HEK293 (cell line): Measurements from ENCODE around the gene SYNCRIP.

ENCODE experiments used
- CTCF ChIA-PET: fragments of 350-600 bp; formaldehyde crosslinking; extraction: SDS; loops from one replicate; lab custom pipeline; 2021; ENCODE audit warnings: antibody characterized with exemption; lab: Yijun Ruan, JAX
- POLR2A ChIA-PET: fragments of 300-600 bp; formaldehyde crosslinking; extraction: SDS; loops from one replicate; lab custom pipeline; 2020; ENCODE audit warnings: antibody characterized with exemption, inconsistent platforms; lab: Yijun Ruan, JAX
- H3K27ac ChIP-seq: fragments of 200-500 bp; sonication (Bioruptor generic); 2 replicates; pipeline ENCODE4 v1.5.1; 2014; ENCODE audit warnings: low read depth, low read length, control low read depth, inconsistent platforms; ENCODE audit errors: extremely low read depth
- H3K36me3 ChIP-seq, 2 experiments: fragments of 200-500 bp in 1 of 2; sonication (Bioruptor generic) in 1 of 2; 1 replicate in 1 of 2; 2 replicates in 1 of 2; pipeline ENCODE4 v1.5.1; 2014 to 2017; ENCODE audit warnings: inconsistent platforms in 2 of 2, low read length in 2 of 2; ENCODE audit not compliant: control insufficient read depth in 2 of 2, insufficient read depth in 1 of 2
- H3K4me1 ChIP-seq: fragments of 200-500 bp; sonication (Bioruptor generic); 2 replicates; pipeline ENCODE4 v1.5.1; 2014; ENCODE audit warnings: mild to moderate bottlenecking, low read length, inconsistent platforms; ENCODE audit not compliant: control insufficient read depth, insufficient read depth
- H3K4me3 ChIP-seq: 2 replicates; pipeline ENCODE4 v1.5.1; 2011; ENCODE audit warnings: low read depth, mild to moderate bottlenecking, control low read depth, low read length, moderate library complexity
- H3K9me3 ChIP-seq: fragments of 200-500 bp; sonication (Bioruptor generic); 2 replicates; pipeline ENCODE4 v1.5.1; 2014; ENCODE audit warnings: low read depth, low read length, inconsistent platforms; ENCODE audit not compliant: control insufficient read depth, insufficient read depth
- HOXA7 ChIP-seq: sonication (generic); formaldehyde crosslinking; IDR thresholded peaks from 2 replicates; pipeline ENCODE4 v1.8.1; 2022; ENCODE audit warnings: missing genetic modification reagents, borderline replicate concordance
- INSM2 ChIP-seq: fragments of 450-650 bp; formaldehyde crosslinking; IDR thresholded peaks from 2 replicates; pipeline ENCODE4 v1.5.1; 2016; ENCODE audit warnings: missing biosample characterization, missing genetic modification characterization
- PRDM1 ChIP-seq: fragments of 450-650 bp; formaldehyde crosslinking; IDR thresholded peaks from 2 replicates; pipeline ENCODE4; 2016; ENCODE audit warnings: missing biosample characterization, missing genetic modification characterization
- PRDM6 ChIP-seq: fragments of 450-650 bp; formaldehyde crosslinking; IDR thresholded peaks from 2 replicates; pipeline ENCODE4 v1.5.1; 2017; ENCODE audit warnings: missing biosample characterization, missing genetic modification characterization
- TCF7L2 ChIP-seq: IDR thresholded peaks from 2 replicates; pipeline ENCODE4 v1.6.1; 2011; ENCODE audit warnings: low read depth, mild to moderate bottlenecking, inconsistent platforms, low read length, moderate library complexity, borderline replicate concordance
- ZBTB20 ChIP-seq: fragments of 450-650 bp; formaldehyde crosslinking; IDR thresholded peaks from 2 replicates; pipeline ENCODE4 v1.5.1; 2016; ENCODE audit warnings: missing biosample characterization, missing genetic modification characterization
- ZBTB49 ChIP-seq: fragments of 450-650 bp; formaldehyde crosslinking; IDR thresholded peaks from 2 replicates; pipeline ENCODE4 v1.5.1; 2016; ENCODE audit warnings: missing biosample characterization, missing genetic modification characterization, low read depth
- ZNF121 ChIP-seq: fragments of 450-650 bp; formaldehyde crosslinking; IDR thresholded peaks from 2 replicates; pipeline ENCODE4 v1.5.1; 2016; ENCODE audit warnings: missing biosample characterization, missing genetic modification characterization
- ZNF18 ChIP-seq: fragments of 450-650 bp; formaldehyde crosslinking; IDR thresholded peaks from 2 replicates; pipeline ENCODE4 v1.5.1; 2016; ENCODE audit warnings: missing biosample characterization, missing genetic modification characterization
- ZNF366 ChIP-seq: fragments of 450-650 bp; formaldehyde crosslinking; conservative IDR thresholded peaks from 2 replicates; pipeline ENCODE4 v1.5.1; 2016; ENCODE audit warnings: missing biosample characterization, missing genetic modification characterization
- ZNF449 ChIP-seq: fragments of 450-650 bp; formaldehyde crosslinking; IDR thresholded peaks from 2 replicates; pipeline ENCODE4 v1.5.1; 2017; ENCODE audit warnings: missing biosample characterization, mild to moderate bottlenecking, missing genetic modification characterization, moderate library complexity
- ZNF544 ChIP-seq: fragments of 450-650 bp; formaldehyde crosslinking; IDR thresholded peaks from 2 replicates; pipeline ENCODE4 v1.5.0; 2017; ENCODE audit warnings: missing biosample characterization, missing genetic modification characterization
- ZNF548 ChIP-seq: fragments of 450-650 bp; formaldehyde crosslinking; IDR thresholded peaks from 2 replicates; pipeline ENCODE4 v1.5.1; 2016; ENCODE audit warnings: missing biosample characterization, missing genetic modification characterization
- ZNF639 ChIP-seq: fragments of 450-650 bp; formaldehyde crosslinking; IDR thresholded peaks from 2 replicates; pipeline ENCODE4 v1.5.1; 2016; ENCODE audit warnings: missing biosample characterization, missing genetic modification characterization
- ZSCAN5A ChIP-seq: fragments of 450-650 bp; formaldehyde crosslinking; IDR thresholded peaks from 2 replicates; pipeline ENCODE4 v1.5.1; 2016; ENCODE audit warnings: missing biosample characterization, missing genetic modification characterization

The SYNCRIP gene

GRCh38 chr6:85650606-85651005 is 7.9 kb upstream of the SYNCRIP start:
- no peaks in the 10 kb centered on the region for H3K9me3 ChIP-seq
- no peaks in the 10 kb centered on the region for H3K36me3 ChIP-seq
- no peak overlapping the region for H3K27ac ChIP-seq
- CTCF ChIA-PET, result no interaction called here
- H3K4me3 ChIP-seq, result no peak overlapping the region
- no peak for TF ChIP-seq ZNF548 (tag by site-specific recombination)
- TF ChIP-seq PRDM1 (tag by site-specific recombination), result 0 out of 2 replicates have a peak, but pooled peaks have one; percentile 9
- TF ChIP-seq ZNF544, result no peak
- TF ChIP-seq INSM2 (tag by site-specific recombination), result no peak
- H3K4me1 ChIP-seq, result no peaks in the 10 kb centered on the region
- POLR2A ChIA-PET, result interaction anchor here (2.3 kb wide), 1 partner anchor 28 kb away, joined by 12 read pairs; no protein-coding TSS in a partner anchor

GRCh38 chr6:85644279-85644762 is 1.6 kb upstream of the SYNCRIP start:
- Histone ChIP-seq H3K4me3 (peak overlapping the region; percentile 79), H3K9me3 (no peaks in the 10 kb centered on the region), H3K27ac (peak overlapping the region; percentile 96), H3K4me1 (no peaks in the 10 kb centered on the region; the same call in 1 of the 2 replicates), H3K36me3 (peaks cover 11 to 23% of the 10 kb centered on the region in 2 experiments; a peak in 2 of 3 replicates)
- ChIA-PET CTCF (interaction anchor here (0.7 to 1.2 kb wide), 3 partner anchors 14 to 1038 kb away, joined by 3 to 5 read pairs (median 3); no protein-coding TSS in a partner anchor), POLR2A (interaction anchor here (0.7 to 9.8 kb wide), 12 partner anchors 8 to 220 kb away, joined by 3 to 510 read pairs (median 13); partner anchors contain the start of gene SNX14)
- TF ChIP-seq HOXA7 (CRISPR knock-in tag) (no peak), ZNF366 (tag by site-specific recombination) (no peak), ZSCAN5A (tag by site-specific recombination) (no peak), ZBTB20 (tag by site-specific recombination) (0 out of 2 replicates have a peak, but pooled peaks have one; percentile 1), ZNF18 (tag by site-specific recombination) (no peak), ZNF121 (tag by site-specific recombination) (no peak), TCF7L2 (0 out of 2 replicates have a peak, but pooled peaks have one; percentile 32), PRDM6 (tag by site-specific recombination) (peak; percentile 54; the same call in 1 of the 2 replicates)

GRCh38 chr6:85643537-85644278 is 1.0 kb upstream of the SYNCRIP start:
- CTCF ChIA-PET, result interaction anchor here (0.6 to 1.2 kb wide), 3 partner anchors 34 to 1037 kb away, joined by 3 to 5 read pairs (median 3); no protein-coding TSS in a partner anchor
- Histone ChIP-seq H3K4me1 (no peaks in the 10 kb centered on the region; the same call in 1 of the 2 replicates), H3K9me3 (no peaks in the 10 kb centered on the region), H3K36me3 (peaks cover 17 to 29% of the 10 kb centered on the region in 2 experiments), H3K27ac (peak overlapping the region; percentile 96), H3K4me3 (peak overlapping the region; percentile 79)
- POLR2A ChIA-PET, result interaction anchor here (0.6 to 9.8 kb wide), 26 partner anchors 8 to 1009 kb away, joined by 3 to 510 read pairs (median 6); partner anchors contain the start of genes NT5E, SNX14 and TBX18
- TF ChIP-seq ZBTB49 (tag by site-specific recombination) (no peak), ZNF449 (tag by site-specific recombination) (peak; percentile 16; the same call in 1 of the 2 replicates), ZNF639 (tag by site-specific recombination) (peak; percentile 61; the same call in 1 of the 2 replicates)
